Fibroblast of mammary gland (primary cell): ENCODE data around the gene PRKCSH.

Source experiments
- DNase-seq: peaks from one replicate; pipeline ENCODE4 v3.0.0-alpha.2; 2010; ENCODE audit warnings: low read depth
- H3K4me3 ChIP-seq: 2 replicates; pipeline ENCODE4 v1.5.1; 2011; ENCODE audit warnings: low read depth, mild to moderate bottlenecking, low read length, moderate library complexity; ENCODE audit not compliant: control insufficient read depth
- CTCF ChIP-seq: conservative IDR thresholded peaks from 2 replicates; pipeline ENCODE4 v1.5.1; 2011; ENCODE audit warnings: low read depth, low read length, inconsistent platforms; ENCODE audit not compliant: control insufficient read depth, insufficient read depth

The PRKCSH gene

GRCh38 chr19:11447347-11448262, 12.2 kb downstream of the PRKCSH start:
- TF ChIP-seq CTCF, result no peak
- DNase-seq, result no peak
- no peak overlapping the region for H3K4me3 ChIP-seq

DNA sequence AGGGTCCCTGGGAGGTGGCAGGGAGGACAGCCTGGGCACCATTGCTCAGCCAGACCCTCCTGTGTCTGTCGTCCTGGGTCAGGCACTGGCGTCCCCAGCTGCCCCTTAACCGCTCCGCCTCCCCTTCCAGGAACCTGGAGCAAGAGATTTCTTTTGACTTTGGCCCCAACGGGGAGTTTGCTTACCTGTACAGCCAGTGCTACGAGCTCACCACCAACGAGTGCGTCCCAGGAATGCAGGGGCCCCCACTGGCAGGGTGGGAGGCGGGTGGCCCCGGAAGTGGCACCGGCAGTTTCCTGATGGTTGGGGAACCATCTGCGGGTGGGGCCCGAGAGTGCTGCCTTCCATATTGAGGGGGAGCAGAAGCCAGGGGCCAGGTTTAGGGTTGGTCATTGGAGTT, 13.0 kb downstream of the PRKCSH start:
- H3K4me3 ChIP-seq, result no peak overlapping the region
- TF ChIP-seq CTCF, result no peak

GRCh38 chr19:11448923-11449554, 13.6 kb downstream of the PRKCSH start:
- no peak for TF ChIP-seq CTCF
- H3K4me3 ChIP-seq, result no peak overlapping the region
- no peak for DNase-seq

More for the DNA sequence above, 13.0 kb downstream of the PRKCSH start:
- no peak for DNase-seq

- DNase-seq, result no peak
- H3K4me3 ChIP-seq, result no peak overlapping the region
- no peak for TF ChIP-seq CTCF
Observed at GRCh38 chr19:11450570-11451326, 15.3 kb downstream of the PRKCSH start.

DNA sequence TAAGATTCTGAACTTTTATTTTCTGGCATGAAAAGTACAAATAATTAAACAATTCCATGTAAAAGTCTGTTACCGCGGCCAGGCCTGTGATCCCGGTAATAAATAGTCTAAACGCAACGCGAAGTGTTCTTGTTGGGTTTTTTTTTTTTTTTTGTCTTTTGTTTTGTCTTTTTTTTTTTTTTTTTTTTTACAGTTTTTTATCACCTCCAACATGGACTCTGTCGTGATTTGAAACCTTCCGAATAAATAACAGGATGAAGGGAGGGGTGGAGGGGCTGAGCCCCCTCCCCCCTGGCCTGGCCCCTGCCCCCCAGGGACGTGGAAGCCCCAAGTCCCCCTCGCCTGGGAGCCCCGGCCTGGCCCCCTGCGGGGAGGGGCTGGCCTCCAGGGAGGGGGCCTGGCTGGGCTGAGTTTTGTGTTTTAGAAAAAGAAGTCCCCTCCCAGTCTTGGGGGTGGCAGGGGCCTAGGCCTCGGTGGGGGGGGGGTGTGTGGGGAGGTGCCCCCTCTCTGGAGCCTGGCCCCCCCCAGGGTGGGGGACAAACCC, 16.0 kb downstream of the PRKCSH start:
- TF ChIP-seq CTCF, result no peak
- DNase-seq, result no peak
- H3K4me3 ChIP-seq, result no peak overlapping the region

- no peak for DNase-seq
- H3K4me3 ChIP-seq, result no peak overlapping the region
- no peak for TF ChIP-seq CTCF
Observed at GRCh38 chr19:11451871-11452619, 16.6 kb downstream of the PRKCSH start.
